NCI-H1417 (cell line): Measurements from ENCODE around the gene CTIF.

Experiments used
- DNase-seq, 3 experiments: peaks; one replicate each; lab custom pipeline; 2025; lab: John Stamatoyannopoulos, UW

Gene CTIF

GRCh38 chr18:48776156-48776555 is 237.3 kb downstream of the CTIF start:
- no peak for DNase-seq

- DNase-seq, result no peak
Measured at GRCh38 chr18:48776641-48777025, 237.8 kb downstream of the CTIF start.

GRCh38 chr18:48777026-48777743 is 238.4 kb downstream of the CTIF start:
- DNase-seq, result peak in 2 of 3 experiments; percentile 18 to 55

GRCh38 chr18:48777744-48778116 is 238.9 kb downstream of the CTIF start:
- DNase-seq, result no peak

- no peak for DNase-seq
Measured at GRCh38 chr18:48778344-48779011, 239.6 kb downstream of the CTIF start.

GRCh38 chr18:48779462-48779861 is 240.6 kb downstream of the CTIF start:
- DNase-seq, result no peak

- no peak for DNase-seq
Measured at GRCh38 chr18:48780201-48780912, 241.5 kb downstream of the CTIF start.

- DNase-seq, result no peak
Measured at GRCh38 chr18:48780913-48781162, 242.0 kb downstream of the CTIF start.

GRCh38 chr18:48781163-48781987 is 242.5 kb downstream of the CTIF start:
- no peak for DNase-seq

- DNase-seq, result no peak
Measured at GRCh38 chr18:48781988-48782363, 243.1 kb downstream of the CTIF start.

- no peak for DNase-seq
Measured at GRCh38 chr18:48782381-48782861, 243.6 kb downstream of the CTIF start.

GRCh38 chr18:48783616-48784520 is 245.0 kb downstream of the CTIF start:
- DNase-seq, result no peak

GRCh38 chr18:48784656-48785055 is 245.8 kb downstream of the CTIF start:
- DNase-seq, result no peak

- no peak for DNase-seq
Measured at GRCh38 chr18:48785091-48785614, 246.3 kb downstream of the CTIF start.

- DNase-seq, result no peak
Measured at GRCh38 chr18:48785736-48786454, 247.1 kb downstream of the CTIF start.

- DNase-seq, result no peak
Measured at GRCh38 chr18:48786455-48787202, 247.8 kb downstream of the CTIF start.

- DNase-seq, result no peak
Measured at GRCh38 chr18:48787203-48788151, 248.6 kb downstream of the CTIF start.

- no peak for DNase-seq
Measured at GRCh38 chr18:48788373-48788772, 249.5 kb downstream of the CTIF start.
